Caco-2 (cell line): ENCODE measurements around the gene WDR43. TPM values are rescaled to one million over a fixed set of nuclear protein-coding genes. Genes with fewer than 3 reads are reported as not detected.
A peak's percentile ranks its signal among the peaks of the same experiment; 100 is the strongest.

Experiments
- BruUV-seq: library from RNA; stranded (reverse); fragments of 400-500 nt; replicated peaks from 2 replicates; lab custom pipeline; 2021; lab: Mats Ljungman, UMichigan
- CTCF ChIA-PET: fragments of 300-600 bp; sonication (Branson Sonifier 250); formaldehyde crosslinking; loops from one replicate; lab custom pipeline; 2022; ENCODE audit warnings: antibody characterized with exemption; lab: Charles Lee
- POLR2A ChIA-PET: fragments of 300-600 bp; sonication (Branson Sonifier 250); formaldehyde crosslinking; loops from one replicate; lab custom pipeline; 2022; ENCODE audit warnings: antibody characterized with exemption; lab: Charles Lee
- DNase-seq, 2 experiments: peaks; one replicate each; pipeline versions ENCODE4 v3.0.0 to v3.0.0-alpha.2; 2020 to 2022
- H3K27me3 ChIP-seq: replicated peaks from 2 replicates; pipeline ENCODE4 v1.6.0; 2011; ENCODE audit warnings: low read length; ENCODE audit not compliant: control insufficient read depth, insufficient read depth
- H3K36me3 ChIP-seq: 2 replicates; pipeline ENCODE4 v1.5.1; 2011; ENCODE audit warnings: low read length; ENCODE audit not compliant: control insufficient read depth, insufficient read depth
- H3K4me1 ChIP-seq: fragments of 250-450 bp; sonication (Bioruptor Pico); 2 replicates; pipeline ENCODE4 v1.5.1; 2020; ENCODE audit warnings: mild to moderate bottlenecking
- H3K4me3 ChIP-seq: 2 replicates; pipeline ENCODE4 v1.5.1; 2011; ENCODE audit warnings: low read depth, mild to moderate bottlenecking, control low read depth, low read length
- H3K9me3 ChIP-seq: fragments of 250-450 bp; sonication (Bioruptor Pico); 2 replicates; pipeline ENCODE4 v1.5.1; 2020; ENCODE audit warnings: mild to moderate bottlenecking, moderate library complexity
- H3K27ac Mint-ChIP-seq: one replicate; pipeline ENCODE4 v1.8.0; 2022; ENCODE audit warnings: mixed read lengths; ENCODE audit not compliant: unreplicated experiment
- H3K27me3 Mint-ChIP-seq: one replicate; pipeline ENCODE4 v1.8.0; 2022; ENCODE audit warnings: mixed read lengths; ENCODE audit not compliant: insufficient read depth, unreplicated experiment
- H3K36me3 Mint-ChIP-seq: one replicate; pipeline ENCODE4 v1.8.0; 2022; ENCODE audit warnings: mild to moderate bottlenecking, mixed read lengths; ENCODE audit not compliant: insufficient read depth, unreplicated experiment
- H3K4me1 Mint-ChIP-seq: one replicate; pipeline ENCODE4 v1.8.0; 2022; ENCODE audit warnings: low read depth, mixed read lengths; ENCODE audit not compliant: unreplicated experiment
- H3K4me3 Mint-ChIP-seq: one replicate; pipeline ENCODE4 v1.8.0; 2022; ENCODE audit warnings: mild to moderate bottlenecking, moderate library complexity, mixed read lengths; ENCODE audit not compliant: unreplicated experiment
- H3K9me3 Mint-ChIP-seq: one replicate; pipeline ENCODE4 v1.8.0; 2022; ENCODE audit warnings: mixed read lengths; ENCODE audit not compliant: unreplicated experiment
- intact Hi-C: fragments of 100-400 bp; cut with micrococcal nuclease; formaldehyde crosslinking; loops from one replicate; pipeline ENCODE4 v1.10.0; 2022; ENCODE audit not compliant: unreplicated experiment
- total RNA-seq: library from RNA; stranded (reverse); gene quantifications from 2 replicates; pipeline ENCODE4 v1.2.3, GENCODE V29; 2022
- TF ChIP-seq, protein P1 (sequence below), 2 experiments: fragments of 200-600 bp in 1 of 2; IDR thresholded peaks; 1 replicate in 1 of 2; 2 replicates in 1 of 2; pipeline versions ENCODE4 v1.5.1 to v1.8.0; 2011 to 2022; ENCODE audit warnings: antibody characterized with exemption in 1 of 2, control low read depth in 1 of 2, inconsistent platforms in 1 of 2, low read depth in 1 of 2, low read length in 1 of 2, mild to moderate bottlenecking in 1 of 2, moderate library complexity in 1 of 2; ENCODE audit not compliant: insufficient read depth in 1 of 2, severe bottlenecking in 1 of 2, unreplicated experiment in 1 of 2

WDR43 gene
- total RNA-seq, 1 experiment from 2014 or later = 133 TPM

DNA sequence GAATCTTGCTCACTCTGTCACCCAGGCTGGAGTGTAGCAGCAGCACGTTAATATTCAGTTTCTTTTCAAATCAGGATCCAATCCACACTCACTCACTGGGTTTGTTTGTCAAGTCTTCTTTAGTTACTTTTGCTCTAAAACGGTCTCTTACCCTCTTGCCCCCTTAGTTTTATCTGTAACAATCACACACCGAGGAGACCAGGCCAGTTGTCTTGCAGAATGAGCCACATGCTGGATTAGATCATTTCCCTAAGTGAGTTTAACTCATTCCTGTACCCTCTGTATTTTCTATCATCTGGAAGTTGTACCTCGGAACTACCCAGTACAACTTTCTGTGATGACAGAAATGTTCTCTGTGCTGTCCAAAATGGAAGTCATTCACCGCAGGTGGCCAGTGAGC lies 65.9 kb downstream of the WDR43 start:
- TF ChIP-seq, protein P1, sequence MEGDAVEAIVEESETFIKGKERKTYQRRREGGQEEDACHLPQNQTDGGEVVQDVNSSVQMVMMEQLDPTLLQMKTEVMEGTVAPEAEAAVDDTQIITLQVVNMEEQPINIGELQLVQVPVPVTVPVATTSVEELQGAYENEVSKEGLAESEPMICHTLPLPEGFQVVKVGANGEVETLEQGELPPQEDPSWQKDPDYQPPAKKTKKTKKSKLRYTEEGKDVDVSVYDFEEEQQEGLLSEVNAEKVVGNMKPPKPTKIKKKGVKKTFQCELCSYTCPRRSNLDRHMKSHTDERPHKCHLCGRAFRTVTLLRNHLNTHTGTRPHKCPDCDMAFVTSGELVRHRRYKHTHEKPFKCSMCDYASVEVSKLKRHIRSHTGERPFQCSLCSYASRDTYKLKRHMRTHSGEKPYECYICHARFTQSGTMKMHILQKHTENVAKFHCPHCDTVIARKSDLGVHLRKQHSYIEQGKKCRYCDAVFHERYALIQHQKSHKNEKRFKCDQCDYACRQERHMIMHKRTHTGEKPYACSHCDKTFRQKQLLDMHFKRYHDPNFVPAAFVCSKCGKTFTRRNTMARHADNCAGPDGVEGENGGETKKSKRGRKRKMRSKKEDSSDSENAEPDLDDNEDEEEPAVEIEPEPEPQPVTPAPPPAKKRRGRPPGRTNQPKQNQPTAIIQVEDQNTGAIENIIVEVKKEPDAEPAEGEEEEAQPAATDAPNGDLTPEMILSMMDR (IDR thresholded peaks at IDR 0.05; ENCODE audit: insufficient read depth in 1 of 2, low read depth in 1 of 2, low read length in 1 of 2, severe bottlenecking in 1 of 2, unreplicated experiment in 1 of 2) = no peak
- H3K36me3 ChIP-seq = no peaks in the 10 kb centered on the region
- no peak for DNase-seq
- BruUV-seq = no TSS peak
- POLR2A ChIA-PET = no interaction called here
- Mint-ChIP-seq H3K36me3 (no peaks in the 10 kb centered on the region), H3K27me3 (no peaks in the 10 kb centered on the region), H3K4me1 (no peaks in the 10 kb centered on the region), H3K9me3 (no peaks in the 10 kb centered on the region), H3K4me3 (no peak overlapping the region), H3K27ac (no peak overlapping the region)
- H3K27me3 ChIP-seq = no peaks in the 10 kb centered on the region
- no peaks in the 10 kb centered on the region for H3K4me1 ChIP-seq
- no peak overlapping the region for H3K4me3 ChIP-seq
- intact Hi-C loops = no loop called here
- no peaks in the 10 kb centered on the region for H3K9me3 ChIP-seq
- CTCF ChIA-PET = no interaction called here

DNA sequence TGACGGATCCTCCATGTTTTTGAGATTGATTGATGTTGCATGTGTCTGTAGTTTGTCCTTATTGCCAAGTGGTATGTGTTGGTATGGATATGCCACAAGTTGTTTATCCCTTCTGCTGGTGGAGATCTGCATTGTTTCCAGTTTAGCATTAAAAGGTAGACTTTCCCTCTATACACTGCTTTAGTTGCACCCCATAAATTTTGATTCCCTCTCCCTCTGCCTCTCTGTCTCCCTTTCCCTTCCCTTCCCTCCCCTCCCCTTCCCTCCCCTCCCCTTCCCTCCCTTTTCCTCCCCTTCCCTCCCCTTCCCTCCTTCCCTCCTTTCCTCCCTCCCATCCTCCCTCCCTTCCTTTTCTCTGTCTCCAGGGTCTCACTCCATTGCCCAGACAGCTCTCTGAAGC lies 68.0 kb downstream of the WDR43 start:
- Mint-ChIP-seq H3K4me3 (no peak overlapping the region), H3K4me1 (no peaks in the 10 kb centered on the region), H3K27ac (no peak overlapping the region), H3K36me3 (no peaks in the 10 kb centered on the region), H3K27me3 (no peaks in the 10 kb centered on the region), H3K9me3 (no peaks in the 10 kb centered on the region)
- H3K4me3 ChIP-seq = no peak overlapping the region
- ChIA-PET POLR2A (no interaction called here), CTCF (no interaction called here)
- DNase-seq = no peak
- H3K9me3 ChIP-seq = no peaks in the 10 kb centered on the region
- H3K27me3 ChIP-seq = no peaks in the 10 kb centered on the region
- TF ChIP-seq, protein P1 (IDR thresholded peaks at IDR 0.05; ENCODE audit: insufficient read depth in 1 of 2, low read depth in 1 of 2, low read length in 1 of 2, severe bottlenecking in 1 of 2, unreplicated experiment in 1 of 2) = no peak
- no peaks in the 10 kb centered on the region for H3K4me1 ChIP-seq
- no peaks in the 10 kb centered on the region for H3K36me3 ChIP-seq
- BruUV-seq = no TSS peak
- intact Hi-C loops = no loop called here

DNA sequence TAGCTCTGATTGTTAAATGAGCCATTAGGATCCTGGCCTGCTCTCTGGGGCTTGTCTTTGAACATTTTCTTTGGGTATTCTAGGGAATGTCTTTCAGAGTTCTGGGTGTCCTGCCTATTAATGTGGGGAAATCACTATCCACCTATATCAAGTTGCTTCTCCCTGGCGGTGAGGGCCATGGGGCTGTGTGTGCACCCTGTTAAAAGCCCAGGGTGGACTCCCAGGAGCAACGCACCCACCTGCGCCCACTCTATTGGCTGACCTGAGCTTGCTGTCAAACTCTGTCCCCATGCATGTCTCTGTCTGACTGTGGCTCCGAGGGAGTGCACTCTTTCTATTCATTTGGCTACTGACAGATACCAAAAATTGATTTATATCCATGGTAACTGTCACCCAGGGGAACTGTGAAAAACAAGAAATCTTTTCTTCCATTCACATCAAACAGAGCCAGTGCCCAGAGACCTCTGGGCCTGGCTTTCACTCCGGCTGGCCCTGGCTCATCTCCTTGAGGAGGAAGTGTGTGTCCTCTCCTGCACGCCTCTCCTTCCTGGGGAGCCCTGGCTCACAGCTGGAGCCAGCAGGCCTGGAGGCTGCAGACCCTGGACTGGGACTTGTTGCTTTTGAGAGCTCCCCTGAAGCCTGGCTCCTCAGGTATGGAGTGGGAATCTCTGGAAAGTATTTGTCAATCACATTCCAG lies 76.1 kb downstream of the WDR43 start:
- ChIA-PET POLR2A (no interaction called here), CTCF (no interaction called here)
- H3K27me3 Mint-ChIP-seq = no peaks in the 10 kb centered on the region
- Histone ChIP-seq H3K9me3 (no peaks in the 10 kb centered on the region; the same call in 1 of the 2 replicates), H3K36me3 (no peaks in the 10 kb centered on the region), H3K4me3 (no peak overlapping the region), H3K27me3 (no peaks in the 10 kb centered on the region), H3K4me1 (no peaks in the 10 kb centered on the region)
- peaks cover 6% of the 10 kb centered on the region for H3K4me1 Mint-ChIP-seq
- no peaks in the 10 kb centered on the region for H3K36me3 Mint-ChIP-seq
- intact Hi-C loops = no loop called here
- TF ChIP-seq, protein P1 (IDR thresholded peaks at IDR 0.05; ENCODE audit: insufficient read depth in 1 of 2, low read depth in 1 of 2, low read length in 1 of 2, severe bottlenecking in 1 of 2, unreplicated experiment in 1 of 2) = no peak
- BruUV-seq = no TSS peak
- H3K9me3 Mint-ChIP-seq = no peaks in the 10 kb centered on the region
- no peak overlapping the region for H3K4me3 Mint-ChIP-seq
- peak in 1 of 2 experiments; percentile 30 for DNase-seq
- no peak overlapping the region for H3K27ac Mint-ChIP-seq
